Measurements from ENCODE around the gene CACNA1B. TPM values are rescaled to one million over a fixed set of nuclear protein-coding genes. Genes with fewer than 3 reads are reported as not detected.

Gene CACNA1B
- total RNA-seq, 4 donors from 2014 or later, result 0.04 to 0.13 (median 0.12) TPM; not detected in 1

DNA sequence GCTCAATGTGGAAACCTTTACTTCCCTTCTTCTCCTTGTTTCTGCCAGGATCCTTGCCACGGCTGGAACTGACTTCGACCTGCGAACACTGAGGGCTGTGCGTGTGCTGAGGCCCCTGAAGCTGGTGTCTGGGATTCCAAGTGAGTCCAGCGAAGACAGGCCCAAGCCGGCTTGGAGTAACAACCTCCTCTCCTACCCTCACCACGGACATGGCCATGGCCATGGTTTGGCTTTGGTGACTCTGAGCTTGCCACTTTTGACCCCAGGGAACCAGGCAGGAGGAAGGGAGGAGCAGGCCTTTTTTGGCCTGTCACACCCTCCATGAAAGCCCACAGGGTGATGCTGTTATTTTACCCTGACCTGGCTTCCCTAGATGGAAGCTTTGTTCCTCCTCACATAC lies 35.5 kb downstream of the CACNA1B start:
- H3K27ac ChIP-seq, result no peak overlapping the region
- peaks cover 38% of the 10 kb centered on the region for H3K27me3 ChIP-seq
- ATAC-seq, result no peak
- no peaks in the 10 kb centered on the region for H3K36me3 ChIP-seq
- no peak overlapping the region for H3K4me3 ChIP-seq
- no peaks in the 10 kb centered on the region for H3K9me3 ChIP-seq
- WGBS, 2 donors (ENCODE audit: low coverage in 1 of 2), result no CpG with 5 or more reads among the region's 7 CpGs
- TF ChIP-seq EP300 (IDR thresholded peaks at IDR 0.05) (no peak), POLR2A (IDR thresholded peaks at IDR 0.05) (no peak), POLR2AphosphoS5 (IDR thresholded peaks at IDR 0.05) (no peak)
- TF ChIP-seq, protein P1, sequence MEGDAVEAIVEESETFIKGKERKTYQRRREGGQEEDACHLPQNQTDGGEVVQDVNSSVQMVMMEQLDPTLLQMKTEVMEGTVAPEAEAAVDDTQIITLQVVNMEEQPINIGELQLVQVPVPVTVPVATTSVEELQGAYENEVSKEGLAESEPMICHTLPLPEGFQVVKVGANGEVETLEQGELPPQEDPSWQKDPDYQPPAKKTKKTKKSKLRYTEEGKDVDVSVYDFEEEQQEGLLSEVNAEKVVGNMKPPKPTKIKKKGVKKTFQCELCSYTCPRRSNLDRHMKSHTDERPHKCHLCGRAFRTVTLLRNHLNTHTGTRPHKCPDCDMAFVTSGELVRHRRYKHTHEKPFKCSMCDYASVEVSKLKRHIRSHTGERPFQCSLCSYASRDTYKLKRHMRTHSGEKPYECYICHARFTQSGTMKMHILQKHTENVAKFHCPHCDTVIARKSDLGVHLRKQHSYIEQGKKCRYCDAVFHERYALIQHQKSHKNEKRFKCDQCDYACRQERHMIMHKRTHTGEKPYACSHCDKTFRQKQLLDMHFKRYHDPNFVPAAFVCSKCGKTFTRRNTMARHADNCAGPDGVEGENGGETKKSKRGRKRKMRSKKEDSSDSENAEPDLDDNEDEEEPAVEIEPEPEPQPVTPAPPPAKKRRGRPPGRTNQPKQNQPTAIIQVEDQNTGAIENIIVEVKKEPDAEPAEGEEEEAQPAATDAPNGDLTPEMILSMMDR (IDR thresholded peaks at IDR 0.05), result no peak
- H3K4me1 ChIP-seq, result no peaks in the 10 kb centered on the region

DNA sequence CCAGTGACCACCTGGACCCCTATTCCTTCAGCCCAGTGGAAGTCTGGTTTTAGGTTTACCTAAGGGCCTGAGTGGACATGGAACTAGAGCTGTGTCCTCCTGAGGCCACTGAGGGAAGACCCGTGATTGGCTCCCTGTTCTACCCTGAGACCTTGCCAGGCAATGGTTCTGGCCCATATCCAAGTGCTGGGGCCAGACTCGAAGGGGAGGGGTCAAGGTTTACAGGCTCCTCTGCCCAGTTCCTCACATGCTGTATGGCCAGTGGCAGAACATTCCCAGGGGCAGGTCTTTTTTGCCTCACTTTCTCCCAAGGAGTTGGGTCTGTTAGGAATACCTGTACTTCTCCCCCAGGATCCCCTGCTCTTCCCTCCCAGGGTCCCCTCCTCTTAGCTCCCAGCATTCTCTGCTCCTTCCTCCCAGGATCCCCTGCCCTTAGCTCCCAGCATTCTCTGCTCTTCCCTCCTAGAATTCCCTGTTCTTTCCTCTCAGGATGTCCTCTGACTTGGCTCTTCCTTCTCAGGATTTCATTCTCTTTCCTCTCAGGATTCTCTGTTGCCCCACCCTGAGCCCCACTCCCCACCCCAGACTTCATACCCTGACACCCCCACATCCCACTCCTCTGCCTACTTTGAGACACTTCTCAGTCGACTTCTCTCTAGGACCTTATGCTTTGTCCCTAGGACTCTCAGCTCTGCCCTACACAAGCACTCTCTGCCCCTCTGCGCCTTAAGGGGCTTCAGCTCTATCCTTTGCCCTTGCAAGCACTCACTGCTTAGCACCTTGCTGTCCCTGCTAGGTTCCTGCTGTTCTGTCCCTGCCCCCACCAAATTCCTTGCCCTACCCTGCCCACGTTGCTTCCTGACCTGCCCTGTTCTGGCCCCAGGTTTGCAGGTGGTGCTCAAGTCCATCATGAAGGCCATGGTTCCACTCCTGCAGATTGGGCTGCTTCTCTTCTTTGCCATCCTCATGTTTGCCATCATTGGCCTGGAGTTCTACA lies 36.5 kb downstream of the CACNA1B start:
- ATAC-seq, result no peak
- Histone ChIP-seq H3K4me1 (no peaks in the 10 kb centered on the region), H3K36me3 (no peaks in the 10 kb centered on the region), H3K27me3 (peaks cover 44% of the 10 kb centered on the region), H3K9me3 (no peaks in the 10 kb centered on the region), H3K4me3 (no peak overlapping the region), H3K27ac (no peak overlapping the region)
- TF ChIP-seq POLR2A (IDR thresholded peaks at IDR 0.05) (no peak), EP300 (IDR thresholded peaks at IDR 0.05) (no peak), POLR2AphosphoS5 (IDR thresholded peaks at IDR 0.05) (no peak)
- TF ChIP-seq, protein P1 (IDR thresholded peaks at IDR 0.05), result no peak
- 62 to 75% methylated on average over 3 to 4 of the region's 5 CpGs for WGBS, 2 donors (ENCODE audit: low coverage in 1 of 2)

DNA sequence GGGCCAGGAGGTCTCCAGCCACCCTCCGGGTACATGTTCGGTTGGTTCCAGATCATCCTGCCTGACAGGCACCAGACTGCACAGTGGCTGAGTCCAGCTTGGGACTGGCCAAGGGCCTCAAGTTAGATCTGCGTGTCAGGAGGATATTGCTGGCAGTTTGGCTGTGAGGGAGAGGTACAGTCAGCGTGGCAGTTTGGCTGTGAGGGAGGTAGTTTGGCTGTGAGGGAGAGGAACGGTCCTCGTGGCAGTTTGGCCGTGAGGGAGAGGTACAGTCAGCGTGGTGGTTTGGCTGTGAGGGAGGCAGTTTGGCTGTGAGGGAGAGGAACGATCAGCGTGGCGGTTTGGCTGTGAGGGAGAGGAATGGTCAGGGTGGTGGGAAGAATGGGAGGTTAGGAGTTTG lies 39.0 kb downstream of the CACNA1B start:
- Histone ChIP-seq H3K9me3 (no peaks in the 10 kb centered on the region), H3K27me3 (peaks cover 33% of the 10 kb centered on the region), H3K4me1 (no peaks in the 10 kb centered on the region), H3K27ac (no peak overlapping the region), H3K36me3 (no peaks in the 10 kb centered on the region), H3K4me3 (no peak overlapping the region)
- 40 to 60% methylated on average over 1 to 8 of the region's 11 CpGs for WGBS, 2 donors (ENCODE audit: low coverage in 1 of 2)
- TF ChIP-seq POLR2AphosphoS5 (IDR thresholded peaks at IDR 0.05) (no peak), POLR2A (IDR thresholded peaks at IDR 0.05) (no peak), EP300 (IDR thresholded peaks at IDR 0.05) (no peak)
- TF ChIP-seq, protein P1 (IDR thresholded peaks at IDR 0.05), result no peak
- ATAC-seq, result no peak

DNA sequence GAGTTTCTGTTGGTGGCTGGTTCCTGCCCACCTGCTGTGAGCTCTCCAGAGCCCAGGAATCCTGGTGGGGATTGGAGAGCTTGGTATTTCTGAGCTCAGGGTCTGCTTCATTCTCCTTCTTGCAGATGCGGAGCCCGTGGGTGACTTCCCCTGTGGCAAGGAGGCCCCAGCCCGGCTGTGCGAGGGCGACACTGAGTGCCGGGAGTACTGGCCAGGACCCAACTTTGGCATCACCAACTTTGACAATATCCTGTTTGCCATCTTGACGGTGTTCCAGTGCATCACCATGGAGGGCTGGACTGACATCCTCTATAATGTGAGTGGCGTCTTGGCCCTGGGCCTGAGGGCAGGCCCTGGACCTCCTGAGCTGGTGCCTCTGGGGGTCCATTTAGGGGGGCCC lies 39.5 kb downstream of the CACNA1B start:
- Histone ChIP-seq H3K4me1 (no peaks in the 10 kb centered on the region), H3K27ac (no peak overlapping the region), H3K4me3 (no peak overlapping the region), H3K9me3 (no peaks in the 10 kb centered on the region), H3K27me3 (peaks cover 29% of the 10 kb centered on the region), H3K36me3 (no peaks in the 10 kb centered on the region)
- no CpG with 5 or more reads among the region's 8 CpGs for WGBS, 2 donors (ENCODE audit: low coverage in 1 of 2)
- ATAC-seq, result no peak
- no peak for TF ChIP-seq POLR2A (IDR thresholded peaks at IDR 0.05)
- TF ChIP-seq, protein P1 (IDR thresholded peaks at IDR 0.05), result no peak
- no peak for TF ChIP-seq EP300 (IDR thresholded peaks at IDR 0.05)
- TF ChIP-seq POLR2AphosphoS5 (IDR thresholded peaks at IDR 0.05), result no peak

DNA sequence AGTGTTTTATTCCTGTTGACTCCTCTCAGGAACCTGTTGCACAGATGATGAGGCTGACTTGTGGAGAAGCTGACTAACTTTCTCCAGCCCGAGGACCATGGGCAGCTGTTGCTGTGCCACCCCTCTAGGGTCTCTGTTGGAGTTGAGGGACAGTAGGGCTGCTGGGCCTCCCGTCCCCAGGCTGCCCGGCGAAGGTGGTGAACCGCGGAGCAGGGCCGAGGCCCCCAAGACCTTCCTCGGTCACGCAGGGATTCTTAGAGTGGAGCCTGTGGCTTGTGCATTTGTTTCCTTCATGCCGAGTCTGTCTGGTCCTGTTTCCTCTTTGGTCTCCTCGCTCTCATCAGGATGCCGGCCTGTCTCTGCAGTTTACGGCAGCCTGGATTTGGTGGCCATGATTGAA lies 40.2 kb downstream of the CACNA1B start:
- 80 to 89% methylated on average over 4 to 8 of the region's 13 CpGs for WGBS, 2 donors (ENCODE audit: low coverage in 1 of 2)

More for the DNA sequence above, 40.2 kb downstream of the CACNA1B start:
- Histone ChIP-seq H3K36me3 (no peaks in the 10 kb centered on the region), H3K27ac (no peak overlapping the region), H3K4me3 (no peak overlapping the region), H3K27me3 (peaks cover 22% of the 10 kb centered on the region), H3K4me1 (no peaks in the 10 kb centered on the region), H3K9me3 (no peaks in the 10 kb centered on the region)
- ATAC-seq, result no peak
- TF ChIP-seq POLR2A (IDR thresholded peaks at IDR 0.05) (no peak), EP300 (IDR thresholded peaks at IDR 0.05) (no peak), POLR2AphosphoS5 (IDR thresholded peaks at IDR 0.05) (no peak)
- TF ChIP-seq, protein P1 (IDR thresholded peaks at IDR 0.05), result no peak

All from gastroesophageal sphincter (tissue), 4 donors.